Renal pelvis (tissue), 4 donors: Measurements from ENCODE around the gene CTIF. TPM values are rescaled to one million over a fixed set of nuclear protein-coding genes. Genes with fewer than 3 reads are reported as not detected.

Experiments
- DNase-seq: peaks from one replicate; pipeline ENCODE4 v3.0.0-alpha.2; 2013
- polyA plus RNA-seq, 3 donors: library from polyadenylated mRNA; unstranded; fragments of 120-200 nt; gene quantifications; one replicate each; pipeline ENCODE4 v1.2.1, GENCODE V29; 2013; ENCODE audit not compliant: insufficient read length in 3 of 3

CTIF gene
- polyA plus RNA-seq, 3 donors = 21.1 to 23.7 (median 22.9) TPM

- no peak for DNase-seq
Measured at GRCh38 chr18:48663931-48664847, 125.4 kb downstream of the CTIF start.

GRCh38 chr18:48665654-48666053 is 126.8 kb downstream of the CTIF start:
- DNase-seq = no peak

GRCh38 chr18:48666613-48667012 is 127.8 kb downstream of the CTIF start:
- no peak for DNase-seq

GRCh38 chr18:48667276-48668254 is 128.7 kb downstream of the CTIF start:
- no peak for DNase-seq

- no peak for DNase-seq
Measured at GRCh38 chr18:48668466-48669179, 129.8 kb downstream of the CTIF start.

GRCh38 chr18:48669180-48669675 is 130.4 kb downstream of the CTIF start:
- DNase-seq = no peak

- DNase-seq = no peak
Measured at GRCh38 chr18:48669991-48670750, 131.3 kb downstream of the CTIF start.

- DNase-seq = no peak
Measured at GRCh38 chr18:48670751-48671560, 132.1 kb downstream of the CTIF start.

GRCh38 chr18:48671561-48671945 is 132.7 kb downstream of the CTIF start:
- DNase-seq = no peak

GRCh38 chr18:48672671-48673340 is 134.0 kb downstream of the CTIF start:
- no peak for DNase-seq

GRCh38 chr18:48673456-48673852 is 134.6 kb downstream of the CTIF start:
- no peak for DNase-seq

GRCh38 chr18:48673853-48674721 is 135.3 kb downstream of the CTIF start:
- DNase-seq = no peak

GRCh38 chr18:48674758-48675351 is 136.0 kb downstream of the CTIF start:
- no peak for DNase-seq

- peak; percentile 82 for DNase-seq
Measured at GRCh38 chr18:48675352-48675761, 136.5 kb downstream of the CTIF start.

GRCh38 chr18:48675912-48676311 is 137.1 kb downstream of the CTIF start:
- DNase-seq = no peak

GRCh38 chr18:48676346-48676745 is 137.5 kb downstream of the CTIF start:
- DNase-seq = no peak

- DNase-seq = peak; percentile 49
Measured at GRCh38 chr18:48676756-48677368, 138.0 kb downstream of the CTIF start.
